NCI-H82 treated with DMSO at 0.1 percent for 48 hours (cell line): Measurements from ENCODE around the gene PVALEF.
"Not testable (repeated sequence)": the region's sequence is repeated elsewhere in the genome, so short reads cannot be mapped to it uniquely, and the experiment has no call there.

ENCODE experiments used
- DNase-seq: peaks from one replicate; lab custom pipeline; 2025; ENCODE audit not compliant: unreplicated experiment; lab: John Stamatoyannopoulos, UW

PVALEF gene

DNA sequence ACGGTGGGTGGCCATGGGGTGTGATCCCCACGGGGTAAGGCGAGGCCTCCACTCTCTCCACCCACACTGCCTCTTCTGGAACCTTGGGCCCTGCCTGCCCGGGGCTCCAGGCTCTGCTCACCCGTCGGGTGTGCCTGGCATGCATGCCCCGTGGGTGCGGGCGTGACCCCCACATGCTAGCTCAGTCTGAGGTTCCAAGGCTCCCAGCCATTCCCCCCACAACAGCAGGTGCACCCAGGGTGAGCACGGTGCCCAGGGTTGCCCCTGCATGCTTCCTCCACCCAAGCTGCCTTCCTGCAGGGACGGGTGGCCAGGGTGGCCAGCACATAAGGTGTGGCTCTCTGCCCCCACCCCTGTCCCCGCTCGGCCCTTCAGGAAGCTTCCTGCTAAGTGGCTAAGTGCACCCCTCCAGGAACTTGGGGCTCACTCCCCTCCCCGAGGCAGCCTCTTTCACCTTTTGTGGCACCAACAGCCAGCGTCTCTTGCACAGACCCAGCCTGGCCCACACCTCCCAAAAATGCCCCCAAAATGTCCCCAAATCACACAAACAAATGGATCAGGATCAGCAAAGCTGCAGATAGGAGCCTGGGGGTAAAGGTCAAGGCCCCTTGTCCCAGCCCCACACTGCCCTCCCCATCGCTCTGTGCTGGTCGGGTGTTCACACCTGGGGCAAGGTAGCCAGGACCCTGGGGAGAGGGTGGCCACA is 21.4 kb upstream of the PVALEF start:
- no peak for DNase-seq

DNA sequence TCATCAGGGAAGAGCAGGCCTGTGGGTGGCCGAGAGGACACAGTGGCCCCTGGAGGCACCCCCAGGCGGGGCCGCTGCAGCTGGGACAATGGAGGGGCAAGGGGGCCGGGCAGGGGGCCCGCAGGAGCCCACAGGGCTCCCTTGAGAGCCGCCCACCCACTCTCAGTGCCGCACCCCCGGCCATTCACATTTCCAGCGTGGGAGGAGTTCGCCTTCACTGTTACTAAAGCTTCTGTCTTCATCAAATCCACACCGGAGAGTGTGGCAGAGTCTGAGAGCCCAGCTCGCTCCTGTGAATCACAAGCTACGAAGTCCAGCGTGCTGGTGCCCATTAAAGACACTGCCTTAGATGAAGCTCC is 20.9 kb upstream of the PVALEF start:
- no peak for DNase-seq

DNA sequence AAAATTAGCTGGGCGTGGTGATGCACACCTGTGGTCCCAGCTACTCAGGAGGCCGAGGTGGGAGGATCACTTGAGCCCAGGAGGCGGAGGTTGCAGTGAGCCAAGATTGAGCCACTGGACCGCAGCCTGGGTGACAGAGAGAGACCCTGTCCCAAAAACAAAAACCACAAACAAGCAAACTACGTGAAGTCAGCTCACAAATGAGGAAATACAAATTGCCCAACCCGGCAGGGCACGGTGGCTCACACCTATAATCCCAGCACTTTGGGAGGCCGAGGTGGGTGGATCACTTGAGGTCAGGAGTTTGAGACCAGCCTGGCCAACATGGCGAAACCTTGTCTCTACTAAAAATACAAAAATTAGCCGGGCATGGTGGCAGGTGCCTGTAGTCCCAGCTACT is 19.1 kb upstream of the PVALEF start:
- not testable (repeated sequence) for DNase-seq

DNA sequence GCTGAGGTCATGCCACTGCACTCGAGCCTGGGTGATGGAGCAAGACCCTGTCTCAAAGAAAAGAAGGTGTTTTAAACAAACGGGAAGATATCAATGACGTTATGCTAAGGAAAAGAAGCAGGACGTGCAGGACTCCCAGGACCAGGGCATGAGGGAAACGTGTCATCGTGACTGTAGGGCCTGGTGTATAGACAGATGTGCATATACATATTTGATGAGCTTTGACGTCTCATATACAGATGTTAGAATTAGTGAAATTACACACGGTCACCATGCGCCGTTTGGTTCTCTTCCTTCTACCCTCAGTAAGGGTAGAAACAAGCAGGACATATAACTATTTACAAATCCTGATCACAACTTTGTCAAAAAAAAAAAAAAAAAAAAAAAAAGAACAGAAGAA is 17.6 kb upstream of the PVALEF start:
- DNase-seq = no peak

DNA sequence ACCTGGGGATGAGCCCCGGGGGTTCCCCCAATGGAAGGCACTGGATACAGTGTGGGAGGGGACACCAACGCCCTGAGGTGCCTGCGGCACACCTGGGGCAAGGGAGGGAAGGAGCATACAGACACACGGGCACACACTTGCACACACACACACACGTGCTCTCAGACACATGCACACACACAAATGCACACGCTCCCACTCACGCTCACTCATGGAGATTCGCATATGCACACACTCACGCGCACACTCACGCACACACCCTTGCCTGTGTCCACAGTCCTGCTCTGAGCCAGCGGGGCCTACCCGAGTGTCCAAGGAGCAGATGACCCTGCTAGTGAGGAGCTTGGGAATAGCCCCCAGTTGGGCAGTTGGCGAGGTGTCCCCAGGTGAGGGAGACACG is 16.7 kb upstream of the PVALEF start:
- DNase-seq = no peak

DNA sequence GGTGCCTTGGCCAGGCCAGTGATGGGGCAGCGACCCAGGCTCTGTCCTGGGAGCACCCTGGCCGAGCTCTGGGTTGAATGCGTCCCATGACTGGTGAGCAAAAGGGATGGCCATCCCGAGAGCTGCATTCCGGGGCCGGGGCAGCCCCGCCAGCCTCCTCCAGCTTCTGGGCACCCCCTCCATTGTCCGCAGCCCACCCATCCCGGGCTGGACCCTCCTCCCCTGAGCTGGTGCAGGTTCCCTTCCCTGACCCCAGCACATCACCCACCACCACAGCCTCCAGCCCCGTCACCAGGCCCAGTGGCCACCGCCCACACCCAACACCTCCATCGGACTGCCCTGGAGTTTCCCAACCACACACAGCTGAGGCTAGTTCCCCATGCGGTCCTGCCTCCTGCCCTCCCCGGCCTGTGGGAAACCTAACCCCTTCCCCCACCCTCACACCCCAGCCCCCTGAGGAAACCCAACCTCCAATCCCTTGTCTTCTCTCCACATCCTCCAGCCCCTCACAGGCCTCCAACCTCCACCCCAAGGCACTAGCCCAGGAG is 16.2 kb upstream of the PVALEF start:
- DNase-seq = no peak

DNA sequence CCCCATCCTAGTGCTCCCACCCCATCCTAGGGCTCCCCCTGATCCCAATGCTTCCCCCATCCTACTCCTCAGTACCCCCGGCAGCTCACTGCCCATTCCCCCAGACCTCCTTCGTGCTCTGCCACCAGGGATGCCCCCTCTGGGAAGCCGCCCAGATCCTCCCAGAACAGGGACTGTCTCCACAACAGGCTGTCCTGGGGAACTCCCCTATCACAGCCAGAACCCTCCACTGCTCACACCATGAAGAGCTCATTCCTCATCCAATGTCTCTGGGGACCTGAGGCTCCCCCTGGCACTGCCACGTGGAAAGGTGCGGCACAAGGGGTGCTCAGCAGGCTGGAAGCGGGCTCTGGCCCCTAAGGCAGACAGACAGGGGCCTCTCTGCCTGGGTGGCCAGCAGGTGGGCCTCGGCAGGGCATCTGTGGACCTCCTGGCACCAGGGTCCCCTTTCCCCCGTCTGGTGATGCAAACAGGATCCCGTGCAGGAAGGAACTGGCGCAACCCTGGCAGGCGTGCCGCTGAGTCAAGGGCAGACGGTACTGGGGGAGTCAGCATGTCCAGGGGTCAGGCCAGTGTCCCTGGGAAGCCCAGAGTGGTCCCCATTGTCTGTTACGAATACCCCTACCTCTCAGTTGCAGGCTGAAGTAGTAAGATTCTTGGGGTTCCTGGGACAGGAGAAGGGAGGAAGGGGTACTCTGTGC is 14.8 kb upstream of the PVALEF start:
- DNase-seq = no peak

DNA sequence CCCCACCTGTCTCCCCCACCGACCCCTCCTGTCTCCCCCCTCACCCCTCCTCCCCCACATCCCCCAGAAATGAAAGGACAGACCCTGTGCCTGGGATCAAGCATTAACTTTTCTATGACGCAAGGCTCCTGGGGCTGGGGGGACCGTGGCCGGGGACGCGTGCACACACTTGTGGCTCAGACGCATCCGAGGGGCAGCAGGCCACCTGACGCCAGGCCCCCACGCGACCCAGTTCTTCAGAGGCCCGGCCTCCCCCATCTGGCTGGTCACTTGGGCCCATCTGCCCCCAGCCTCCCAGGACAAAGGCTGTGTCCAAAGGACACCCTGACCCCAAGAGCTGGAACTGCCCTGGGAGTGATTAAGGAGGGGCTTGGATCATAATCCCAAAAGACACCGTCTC is 14.0 kb upstream of the PVALEF start:
- DNase-seq = no peak

DNA sequence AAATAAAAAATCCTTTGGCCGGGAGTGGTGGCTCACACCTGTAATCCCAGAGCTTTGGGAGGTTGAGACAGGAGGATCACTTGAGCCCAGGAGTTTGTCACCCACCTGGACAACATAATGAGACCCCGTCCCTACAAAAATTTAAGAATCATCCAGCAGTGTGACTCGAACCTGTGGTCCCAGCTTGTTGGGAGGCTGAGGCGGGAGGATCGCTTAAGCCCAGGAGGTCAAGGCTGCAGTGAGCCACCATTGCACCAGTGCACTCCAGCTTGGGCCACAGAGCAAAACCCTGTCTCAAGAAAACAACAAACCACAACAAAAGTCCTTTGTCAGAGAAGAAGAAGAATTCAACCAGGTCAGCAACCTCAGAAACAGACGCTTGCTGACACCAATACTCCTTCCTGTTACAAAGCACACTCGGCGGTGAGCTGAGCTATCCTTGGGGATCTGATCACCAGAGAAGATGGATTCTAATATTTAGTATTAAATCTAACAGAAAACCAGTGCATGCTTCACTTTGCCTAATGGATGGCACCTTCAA is 12.9 kb upstream of the PVALEF start:
- no peak for DNase-seq

DNA sequence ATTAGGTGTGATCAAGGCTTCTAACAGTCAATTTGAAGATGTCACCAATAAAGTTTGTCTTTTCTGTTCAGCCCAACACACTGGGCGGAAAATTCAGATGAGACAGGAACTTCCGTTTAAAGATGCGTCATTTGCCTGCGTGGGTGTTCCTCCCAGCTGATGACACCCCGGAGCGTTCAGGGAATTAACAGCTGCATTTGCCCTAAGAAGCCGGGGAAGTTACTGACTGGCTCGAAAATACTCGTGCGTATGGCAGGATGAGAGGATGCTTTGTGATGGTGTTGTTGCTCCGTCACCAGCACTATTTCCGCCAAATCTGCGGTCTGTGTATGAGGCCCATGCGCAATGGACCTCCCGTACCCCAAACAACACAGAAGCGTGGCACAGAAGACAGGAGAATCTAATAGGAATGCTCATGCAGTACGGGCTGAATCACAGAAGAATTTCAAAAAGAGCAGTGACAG is 11.9 kb upstream of the PVALEF start:
- DNase-seq = no peak

DNA sequence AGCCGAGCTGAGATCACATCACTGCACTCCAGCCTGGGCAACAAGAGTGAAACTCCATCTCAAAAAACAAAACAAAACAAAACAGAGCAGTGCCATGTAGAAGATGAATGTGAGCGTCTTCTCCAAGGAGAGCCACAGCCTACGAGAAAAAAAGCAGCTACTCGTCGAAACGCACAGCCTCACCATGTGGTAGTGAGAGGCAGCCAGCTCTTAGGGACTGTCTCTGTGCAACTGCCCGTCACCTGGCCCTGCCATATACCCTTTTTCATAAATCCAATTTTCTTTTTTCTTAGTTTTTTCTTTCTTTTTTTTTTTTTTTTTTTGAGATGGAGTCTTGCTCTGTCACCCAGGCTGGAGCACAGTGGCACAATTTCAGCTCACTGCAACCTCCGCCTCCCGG is 11.3 kb upstream of the PVALEF start:
- not testable (repeated sequence) for DNase-seq

DNA sequence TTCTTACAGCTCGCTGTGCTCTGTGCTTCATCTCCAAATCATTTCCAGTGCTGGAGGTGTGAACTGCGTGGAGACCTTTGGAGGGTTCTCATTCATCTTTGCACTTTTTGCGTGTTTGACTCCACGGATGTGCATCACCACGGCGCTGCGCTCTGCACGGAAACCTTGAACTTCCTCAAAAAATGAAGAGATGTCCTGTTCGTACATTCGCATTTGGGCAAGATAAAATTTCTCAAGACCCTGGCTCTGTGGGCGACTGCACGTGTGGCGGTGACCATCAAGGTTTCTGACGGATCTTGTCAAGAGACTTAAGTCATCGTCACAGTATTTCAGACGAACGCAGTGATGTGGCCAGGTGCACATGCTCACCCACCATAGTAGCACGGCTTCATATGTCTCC is 10.3 kb upstream of the PVALEF start:
- DNase-seq = no peak

DNA sequence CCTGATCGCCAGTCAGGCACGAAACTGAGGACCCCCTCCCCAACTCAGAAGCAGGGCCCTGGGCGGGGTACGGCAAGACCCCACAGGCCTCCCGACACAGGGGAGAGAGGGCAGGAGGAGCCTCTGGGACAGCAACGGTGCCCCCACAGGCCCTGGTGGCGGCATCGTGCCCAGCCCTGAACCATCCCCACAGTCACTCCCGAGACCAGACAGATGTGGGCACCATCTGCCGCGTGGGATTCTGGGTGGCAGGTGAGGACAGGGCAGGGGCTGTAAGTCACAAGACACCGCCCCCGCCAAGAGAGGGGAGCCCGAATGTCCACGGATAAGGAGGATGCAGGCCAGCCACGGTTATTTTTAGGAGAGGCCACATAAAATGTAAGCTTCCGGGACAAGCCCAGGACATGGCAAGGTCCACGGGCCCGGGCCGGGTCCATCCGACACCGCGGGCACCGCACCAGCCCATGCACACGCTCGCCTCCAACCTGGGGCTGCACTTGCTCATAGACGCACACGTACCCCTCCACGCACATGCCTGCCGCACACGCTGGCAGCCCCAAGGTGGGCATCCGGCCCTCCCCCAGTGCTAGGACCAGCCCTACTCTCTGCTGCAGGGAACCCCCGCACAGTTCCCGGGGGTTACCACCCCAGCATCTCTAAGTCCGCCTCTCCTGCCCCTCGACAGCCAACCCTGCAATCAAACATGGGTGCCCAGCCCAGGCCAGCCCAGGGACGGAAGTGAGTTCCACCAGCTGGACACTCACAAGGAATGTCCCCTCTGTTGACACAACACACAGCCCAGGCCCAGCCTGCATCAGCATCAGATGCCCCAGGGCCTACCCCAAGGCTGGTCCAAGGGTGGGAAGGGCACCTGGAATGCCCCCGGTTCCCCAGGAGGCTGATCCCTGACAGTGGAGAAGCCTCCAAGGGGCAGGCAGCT is 8.2 kb upstream of the PVALEF start:
- DNase-seq = no peak

DNA sequence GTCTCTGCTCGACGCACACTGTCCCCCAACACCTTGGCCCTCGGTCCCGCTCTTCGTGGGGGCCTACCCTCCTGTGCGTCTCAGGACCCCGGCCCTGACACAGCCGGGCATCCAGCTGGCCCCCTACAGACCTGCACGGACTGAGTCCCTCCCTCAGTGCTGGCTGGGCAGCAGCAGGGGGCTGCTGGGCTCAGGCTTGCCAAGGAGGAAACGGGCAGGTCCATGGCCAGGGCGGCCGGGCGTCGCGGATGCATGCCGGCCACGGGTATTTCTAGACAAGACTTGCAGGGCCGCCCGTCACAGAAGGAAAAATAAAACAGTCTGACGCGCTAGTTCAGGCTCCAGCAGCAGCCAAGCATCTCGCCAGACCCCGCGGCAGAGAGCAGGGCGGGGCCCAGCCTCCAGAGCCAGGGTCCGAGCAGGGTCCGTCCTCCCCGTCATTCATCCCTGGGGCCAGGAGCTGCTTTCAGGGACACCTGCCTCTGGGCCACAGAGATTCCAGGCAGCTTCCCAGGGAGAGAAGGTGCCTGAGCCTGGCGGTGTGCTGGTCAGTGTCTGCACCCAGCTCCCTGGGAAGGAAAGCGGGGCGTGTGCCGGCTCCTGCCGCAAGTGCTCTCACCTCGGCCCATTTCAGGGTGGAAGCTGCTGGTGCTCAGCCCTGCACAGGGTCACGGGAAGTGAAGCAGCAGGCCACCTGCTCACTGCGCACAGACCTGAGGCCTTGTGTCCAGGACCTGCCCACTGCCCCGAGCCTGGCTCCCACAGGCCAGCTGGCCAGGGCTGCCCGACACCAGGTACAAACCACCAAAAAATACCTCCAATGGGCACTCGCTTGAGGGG is 7.2 kb upstream of the PVALEF start:
- DNase-seq = no peak

DNA sequence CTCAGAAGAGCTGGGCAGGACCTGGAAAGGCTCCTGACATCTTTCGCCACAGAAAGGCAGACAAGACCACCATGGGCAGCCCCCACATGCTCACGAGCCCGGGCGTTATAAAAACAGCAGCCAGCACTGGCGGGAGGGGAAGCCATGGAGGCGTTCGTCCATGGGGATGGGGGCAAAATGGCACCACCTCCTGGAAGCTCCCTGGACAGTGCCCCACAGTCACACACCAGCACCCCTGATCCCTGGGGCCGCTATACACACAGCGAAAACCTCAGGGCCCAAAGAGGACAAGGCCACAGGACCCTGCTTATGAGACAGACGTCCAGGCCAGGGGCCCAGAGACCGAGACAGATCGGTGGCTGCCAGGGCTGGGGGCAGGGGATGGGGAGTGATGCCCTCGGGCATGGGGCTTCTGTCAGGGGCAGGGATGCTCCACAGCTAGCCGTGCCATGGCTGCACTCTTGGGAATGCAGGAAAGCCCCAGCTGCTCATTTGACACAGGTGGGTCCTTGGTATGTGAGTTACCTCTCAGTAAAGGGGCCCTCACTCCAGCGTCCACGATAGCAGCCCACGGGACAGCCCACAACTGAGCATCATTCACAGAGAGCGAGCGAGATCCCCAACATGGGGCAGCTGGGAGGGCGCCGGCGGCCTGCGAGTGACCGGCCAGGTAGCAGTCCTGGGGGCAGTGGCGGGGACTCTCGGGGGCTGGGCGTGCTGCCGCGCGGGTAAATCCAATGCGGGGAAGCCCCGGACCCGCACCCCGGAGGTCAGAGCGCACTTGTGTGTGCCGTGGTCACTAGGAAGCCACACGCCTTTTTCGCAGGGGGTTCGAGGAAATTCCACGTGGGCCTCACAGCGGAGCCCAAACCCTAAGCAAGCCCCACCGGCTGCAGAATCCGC is 6.4 kb upstream of the PVALEF start:
- no peak for DNase-seq

DNA sequence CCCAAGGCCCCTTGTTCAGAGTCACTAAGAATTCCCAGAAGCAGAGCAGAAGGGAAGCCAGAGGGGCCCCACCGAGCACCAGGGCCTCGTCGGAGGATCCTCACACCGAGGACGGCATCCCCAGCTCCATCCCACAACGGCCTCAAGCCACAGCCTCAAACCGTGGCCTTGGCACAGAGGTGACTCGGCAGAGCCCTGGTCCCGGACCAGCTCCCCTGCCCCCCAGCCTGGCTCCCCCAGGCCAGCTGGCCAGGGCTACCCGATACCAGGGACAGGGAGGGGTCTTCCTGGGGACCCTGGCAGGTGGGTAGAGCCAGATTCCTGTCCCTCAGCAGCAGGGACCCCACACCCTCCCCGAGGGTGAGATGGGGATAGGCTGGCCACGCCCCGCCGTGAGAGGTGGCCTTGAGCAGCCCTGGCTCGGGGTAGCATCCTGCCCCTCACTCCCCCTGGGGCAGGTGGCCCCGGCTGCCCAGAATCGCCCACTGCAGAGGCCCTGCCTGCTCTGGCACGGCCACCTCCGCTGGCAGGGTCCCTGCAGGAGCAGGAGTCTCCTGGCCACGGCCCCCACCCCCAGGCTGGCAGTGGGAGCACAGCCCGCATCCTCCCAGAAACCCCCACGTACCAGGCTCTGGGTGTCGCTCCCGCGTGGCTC is 5.6 kb upstream of the PVALEF start:
- DNase-seq = no peak

DNA sequence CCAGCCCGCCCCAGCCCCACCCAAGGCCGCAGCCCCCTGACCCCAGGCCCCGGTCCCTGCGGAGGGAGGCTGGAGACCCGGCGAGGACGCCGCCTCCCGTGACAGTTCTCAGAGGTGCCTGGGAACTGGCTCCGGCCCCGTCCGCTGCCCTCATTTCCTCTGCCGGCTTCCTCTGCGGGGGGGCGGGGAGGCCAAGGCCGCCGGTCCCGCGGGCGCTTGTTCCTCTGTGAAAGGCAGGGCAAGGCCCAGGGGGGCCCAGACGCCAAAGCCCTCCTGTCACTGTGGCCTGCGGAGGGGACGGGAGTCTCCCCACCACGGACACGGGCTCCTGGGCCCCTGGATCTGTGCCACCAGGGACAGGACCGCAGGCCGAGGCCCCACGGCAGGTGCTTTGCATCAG is 5.0 kb upstream of the PVALEF start:
- no peak for DNase-seq

DNA sequence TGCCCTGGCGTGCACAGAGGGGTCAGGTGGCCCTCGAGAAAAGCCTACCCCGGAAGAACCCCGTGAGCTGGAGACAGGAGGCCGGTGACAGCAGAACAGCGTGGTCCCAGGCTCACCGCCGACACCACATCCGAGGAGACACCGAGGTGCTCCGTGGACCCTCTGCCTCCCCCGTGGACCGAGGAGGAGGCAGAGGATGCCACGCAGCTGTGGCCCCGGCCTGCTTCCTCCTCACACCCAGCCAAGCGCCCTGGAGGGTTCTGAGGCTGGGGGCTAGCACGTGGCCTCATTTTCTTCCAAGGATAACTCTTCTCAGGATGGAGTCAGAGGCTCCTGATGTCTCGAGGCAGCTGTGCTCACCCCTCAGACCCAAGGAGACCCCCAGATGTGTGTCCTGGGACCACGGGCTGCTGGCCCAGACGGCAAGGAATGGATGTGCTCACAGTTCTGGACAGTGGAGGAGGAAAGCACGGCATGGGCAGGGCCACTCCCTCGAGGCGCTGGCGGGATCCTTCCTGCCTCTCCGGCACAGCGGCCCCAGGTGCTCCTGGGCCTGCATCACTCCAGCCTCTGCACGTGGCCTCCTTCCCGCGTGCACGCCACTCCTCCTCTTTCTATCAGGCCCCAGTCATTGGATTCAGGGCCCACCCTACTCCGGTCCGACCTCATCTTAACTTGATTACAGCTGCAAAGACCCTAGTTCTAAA is 4.4 kb upstream of the PVALEF start:
- no peak for DNase-seq
